G401.6 (cell line): Measurements from ENCODE around the gene GDPD5.

ENCODE experiments used
- FAIRE-seq: peaks from 2 replicates; lab custom pipeline; 2012; peaks lifted over from hg19 to GRCh38; lab: Jason Lieb, UNC

GDPD5 gene

GRCh38 chr11:75487365-75487764 lies 38.4 kb downstream of the GDPD5 start:
- no peak for FAIRE-seq

- FAIRE-seq: no peak
Observed at GRCh38 chr11:75485742-75486141, 40.0 kb downstream of the GDPD5 start.

GRCh38 chr11:75482931-75483469 lies 42.7 kb downstream of the GDPD5 start:
- no peak for FAIRE-seq

GRCh38 chr11:75481922-75482606 lies 43.7 kb downstream of the GDPD5 start:
- FAIRE-seq: no peak

DNA sequence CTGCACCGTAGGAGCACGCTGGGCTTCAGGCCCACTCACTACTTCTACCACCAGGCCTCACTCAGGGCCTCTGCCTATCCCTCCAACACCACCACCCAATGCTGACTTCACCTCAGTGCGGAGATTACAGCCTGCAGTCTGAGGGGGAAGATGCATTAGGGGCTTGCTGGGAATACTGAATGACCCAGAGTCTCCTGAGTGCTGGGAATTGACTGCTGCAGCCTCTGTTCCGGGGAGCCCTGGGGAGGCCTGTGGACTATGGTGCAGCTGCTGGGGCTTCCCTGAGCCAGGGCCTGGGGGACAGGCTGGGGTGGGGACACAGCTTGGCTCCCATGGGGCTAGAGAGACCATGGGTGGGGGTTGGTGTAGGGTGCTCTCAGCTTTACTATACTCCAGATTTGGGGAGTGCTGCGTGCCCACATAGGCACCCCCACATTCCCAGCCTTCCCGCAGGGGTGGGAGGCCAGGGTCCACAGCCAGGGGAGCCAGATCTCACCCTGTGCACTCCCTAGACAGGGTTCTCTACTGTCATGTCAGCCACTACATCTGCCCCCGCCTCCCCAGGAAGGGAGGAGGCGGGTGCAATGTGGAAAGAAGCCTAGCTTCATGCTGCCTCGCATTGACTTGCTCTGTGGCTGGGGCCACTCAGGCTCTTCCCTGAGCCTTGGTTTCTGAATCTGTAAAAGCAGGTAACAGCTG lies 44.4 kb downstream of the GDPD5 start:
- no peak for FAIRE-seq

DNA sequence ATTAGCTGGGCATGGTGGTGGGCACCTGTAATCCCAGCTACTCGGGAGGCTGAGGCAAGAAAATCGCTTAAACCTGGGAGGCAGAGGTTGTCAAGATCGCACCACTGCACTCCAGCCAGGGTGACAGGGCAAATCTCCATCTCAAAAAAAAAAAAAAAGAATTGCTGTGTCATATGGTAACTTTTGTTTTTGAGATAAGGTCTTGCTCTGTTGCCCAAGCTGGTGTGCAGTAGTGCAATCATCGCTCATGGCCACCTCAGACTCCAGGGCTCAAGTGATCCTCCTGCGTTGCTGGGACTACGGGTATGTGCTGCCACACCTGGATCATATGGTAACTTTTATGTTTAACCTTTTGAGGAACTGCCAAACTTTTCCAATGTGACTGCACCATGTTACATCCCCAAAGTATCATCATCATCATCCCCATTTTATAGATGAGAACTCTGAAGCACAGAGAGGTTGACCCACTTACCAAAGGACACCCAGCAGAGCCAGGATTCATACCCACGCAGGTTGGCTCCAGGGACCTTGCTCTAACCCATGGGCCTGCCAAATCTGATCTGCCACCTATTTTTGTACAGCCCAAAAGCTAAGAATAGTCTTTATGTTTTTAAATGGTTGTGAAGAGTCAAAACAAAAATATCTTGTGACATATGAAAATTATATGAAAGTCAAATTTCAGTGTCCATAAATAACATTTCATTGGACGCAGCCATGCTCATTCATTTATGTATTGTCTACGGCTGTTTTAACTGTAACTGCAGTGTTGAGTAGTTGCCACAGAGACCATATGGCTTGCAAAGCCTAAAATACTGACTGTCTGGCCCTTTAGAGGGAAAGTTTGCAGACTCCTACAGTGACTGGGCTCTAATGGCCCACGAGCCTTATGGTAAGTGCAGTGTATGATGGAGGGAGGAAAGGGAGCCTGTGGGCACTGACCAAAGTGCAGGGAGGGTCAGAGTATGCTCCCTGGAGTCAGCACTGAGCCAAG lies 45.3 kb downstream of the GDPD5 start:
- no peak for FAIRE-seq

- no peak for FAIRE-seq
Observed at GRCh38 chr11:75479597-75480145, 46.1 kb downstream of the GDPD5 start.

GRCh38 chr11:75478783-75479596 lies 46.8 kb downstream of the GDPD5 start:
- FAIRE-seq: no peak

DNA sequence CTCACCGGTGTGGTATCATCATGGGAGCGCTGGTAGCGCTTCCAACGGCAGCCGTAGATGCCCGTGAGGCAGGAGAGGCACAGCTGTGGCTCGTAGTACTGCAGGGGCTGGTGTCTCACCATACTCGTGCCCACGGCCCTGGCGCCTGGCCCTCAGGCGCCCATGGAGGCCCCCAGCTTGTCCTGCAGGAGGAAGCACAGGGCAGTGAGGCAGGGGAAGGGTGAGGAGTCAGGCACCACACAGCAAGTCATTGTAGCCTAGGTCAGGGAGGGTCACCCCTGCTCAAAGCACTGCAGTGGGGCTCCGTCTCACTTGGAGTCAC lies 48.2 kb downstream of the GDPD5 start:
- no peak for FAIRE-seq

DNA sequence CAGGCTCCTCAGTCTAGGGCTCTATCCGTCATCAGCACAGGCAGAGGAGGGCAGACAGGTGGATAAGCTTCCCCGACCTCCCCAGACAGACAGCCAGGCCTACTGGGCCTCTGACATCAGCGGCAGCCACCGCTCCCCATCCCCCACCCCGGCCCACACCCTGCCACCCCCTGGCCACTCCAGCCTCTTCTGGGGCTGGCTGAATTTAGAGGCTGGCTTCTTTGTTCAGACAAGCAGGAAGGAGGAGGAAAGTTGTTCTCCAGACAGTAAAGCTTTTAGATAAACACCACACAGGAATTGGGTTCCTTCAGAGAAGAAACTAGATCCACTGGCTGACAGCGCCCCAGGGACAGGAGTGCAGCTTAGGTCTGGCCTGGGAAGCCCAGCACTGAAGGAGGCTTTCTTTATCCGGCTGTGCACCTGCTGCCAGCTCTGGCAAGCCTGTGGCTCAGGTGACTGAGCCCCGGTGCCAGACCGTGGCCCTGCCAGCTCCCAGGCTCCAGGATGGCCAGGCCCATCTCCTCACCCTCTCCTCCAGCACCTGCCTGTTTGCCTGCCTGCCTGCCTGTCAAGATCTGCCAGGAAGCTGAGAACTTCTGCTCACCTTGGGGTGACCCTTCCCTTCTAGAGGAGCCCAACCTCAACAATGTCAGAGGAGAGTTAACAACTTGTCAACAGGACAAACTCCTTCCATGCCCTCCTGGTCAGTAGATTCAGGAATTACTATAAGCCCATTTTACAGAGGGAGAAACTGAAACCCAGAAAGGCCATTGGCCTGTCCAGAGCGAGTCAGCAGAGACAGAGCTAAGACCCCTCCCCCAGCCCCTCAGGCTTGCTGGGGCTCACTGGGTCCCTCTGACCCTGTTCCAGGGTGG lies 48.8 kb downstream of the GDPD5 start:
- FAIRE-seq: no peak

DNA sequence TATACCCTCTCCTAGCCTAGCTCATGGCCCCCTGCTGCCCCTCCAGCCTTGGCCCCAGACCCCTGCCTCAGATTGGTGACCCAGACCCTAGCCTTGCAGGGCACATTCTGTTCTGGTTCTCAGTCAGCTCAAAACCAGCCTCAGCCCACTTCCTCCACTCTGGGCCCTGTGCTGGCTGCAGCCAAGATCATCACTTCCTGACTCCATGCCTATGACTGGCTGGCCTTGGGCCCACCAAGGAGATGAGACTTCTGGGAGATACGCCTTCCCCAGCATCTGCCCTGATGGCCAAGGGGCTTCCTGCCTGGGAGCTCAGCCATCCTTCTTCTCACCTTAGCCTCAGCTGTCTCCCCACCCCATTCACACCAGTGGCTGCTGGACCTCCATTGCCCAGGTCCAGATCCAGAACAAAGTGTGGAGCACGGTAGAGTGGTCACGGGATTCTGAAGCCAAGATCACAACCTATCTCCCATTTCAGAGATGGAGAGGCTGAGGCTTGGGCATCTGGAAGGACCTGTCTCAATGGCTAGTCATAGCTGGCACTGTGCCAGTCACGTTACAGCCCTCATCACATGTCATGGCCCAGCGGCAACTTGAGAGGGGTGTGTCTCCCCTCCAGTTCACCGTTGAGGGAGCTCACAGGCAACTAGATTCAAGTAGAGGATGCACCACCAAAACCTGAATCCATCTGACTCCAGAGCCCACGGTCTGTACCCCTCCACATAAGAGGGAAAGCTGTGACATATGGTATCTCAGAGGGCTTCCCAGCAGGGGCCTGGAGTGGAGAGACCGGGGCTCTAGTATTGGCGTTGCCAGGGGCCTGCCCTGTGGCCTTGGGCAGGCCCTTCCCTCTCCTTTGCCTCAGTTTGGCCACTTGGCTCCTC lies 49.7 kb downstream of the GDPD5 start:
- FAIRE-seq: no peak

GRCh38 chr11:75474878-75475766 lies 50.6 kb downstream of the GDPD5 start:
- FAIRE-seq: no peak

GRCh38 chr11:75474240-75474639 lies 51.5 kb downstream of the GDPD5 start:
- no peak for FAIRE-seq

GRCh38 chr11:75473684-75474083 lies 52.1 kb downstream of the GDPD5 start:
- no peak for FAIRE-seq

DNA sequence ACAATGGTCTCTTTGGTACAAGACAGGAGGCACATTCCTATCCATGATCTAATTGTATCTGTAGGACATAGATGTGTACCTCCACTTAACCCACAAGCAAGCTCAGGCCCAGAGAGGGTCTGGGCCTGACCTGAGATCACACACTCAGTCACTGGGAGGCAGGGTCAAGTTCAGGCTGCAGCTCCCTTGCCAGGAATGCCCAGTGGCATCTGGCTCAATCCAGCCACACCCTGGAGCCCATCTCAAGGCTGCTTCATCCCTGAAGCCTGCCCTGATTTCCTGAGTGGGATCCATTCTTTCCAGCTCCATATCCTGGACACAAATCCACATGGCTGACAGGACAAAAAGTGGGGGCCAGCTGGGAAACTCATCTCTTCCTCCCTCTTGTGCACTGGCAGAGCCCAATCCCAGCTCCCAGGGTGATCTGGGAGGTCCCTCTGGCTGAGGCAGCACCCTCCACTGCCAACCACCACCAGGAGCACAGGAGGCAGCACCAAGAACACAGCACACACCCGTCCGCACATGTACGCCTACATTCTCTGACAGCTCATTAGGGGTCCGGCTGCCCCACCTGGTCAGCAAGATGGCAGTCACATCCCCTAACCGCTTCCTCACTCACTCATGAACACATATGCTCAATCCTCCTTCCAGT lies 53.5 kb downstream of the GDPD5 start:
- no peak for FAIRE-seq

- FAIRE-seq: no peak
Observed at GRCh38 chr11:75471176-75471973, 54.4 kb downstream of the GDPD5 start.

- FAIRE-seq: no peak
Observed at GRCh38 chr11:75470476-75471080, 55.2 kb downstream of the GDPD5 start.
